B cell (primary cell): ENCODE data around the gene CD52.

ENCODE experiments used
- EZH2 ChIP-seq: IDR thresholded peaks from 2 replicates; pipeline ENCODE4 v1.6.1; 2012; ENCODE audit warnings: borderline replicate concordance, low read depth, mild to moderate bottlenecking, moderate library complexity, low read length; ENCODE audit not compliant: insufficient read depth, poor library complexity, severe bottlenecking
- TF ChIP-seq, protein P1 (sequence below): fragments of 200-600 bp; IDR thresholded peaks from one replicate; pipeline ENCODE4 v1.8.0; 2022; ENCODE audit warnings: antibody characterized with exemption, mild to moderate bottlenecking

GRCh38 chr1:26291433-26291832, 26.3 kb upstream of the CD52 start:
- no peak for TF ChIP-seq EZH2
- TF ChIP-seq, protein P1, sequence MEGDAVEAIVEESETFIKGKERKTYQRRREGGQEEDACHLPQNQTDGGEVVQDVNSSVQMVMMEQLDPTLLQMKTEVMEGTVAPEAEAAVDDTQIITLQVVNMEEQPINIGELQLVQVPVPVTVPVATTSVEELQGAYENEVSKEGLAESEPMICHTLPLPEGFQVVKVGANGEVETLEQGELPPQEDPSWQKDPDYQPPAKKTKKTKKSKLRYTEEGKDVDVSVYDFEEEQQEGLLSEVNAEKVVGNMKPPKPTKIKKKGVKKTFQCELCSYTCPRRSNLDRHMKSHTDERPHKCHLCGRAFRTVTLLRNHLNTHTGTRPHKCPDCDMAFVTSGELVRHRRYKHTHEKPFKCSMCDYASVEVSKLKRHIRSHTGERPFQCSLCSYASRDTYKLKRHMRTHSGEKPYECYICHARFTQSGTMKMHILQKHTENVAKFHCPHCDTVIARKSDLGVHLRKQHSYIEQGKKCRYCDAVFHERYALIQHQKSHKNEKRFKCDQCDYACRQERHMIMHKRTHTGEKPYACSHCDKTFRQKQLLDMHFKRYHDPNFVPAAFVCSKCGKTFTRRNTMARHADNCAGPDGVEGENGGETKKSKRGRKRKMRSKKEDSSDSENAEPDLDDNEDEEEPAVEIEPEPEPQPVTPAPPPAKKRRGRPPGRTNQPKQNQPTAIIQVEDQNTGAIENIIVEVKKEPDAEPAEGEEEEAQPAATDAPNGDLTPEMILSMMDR, result no peak
